Kidney capillary endothelial cell (primary cell): ENCODE results near the gene C10orf67.
"Not testable (repeated sequence)": the region's sequence is repeated elsewhere in the genome, so short reads cannot be mapped to it uniquely, and the experiment has no call there.

Experiments
- DNase-seq: peaks from one replicate; pipeline ENCODE4 v3.0.0-alpha.2; 2018; ENCODE audit warnings: low spot score

The C10orf67 gene

GRCh38 chr10:23263441-23264164, 81.0 kb downstream of the C10orf67 start:
- DNase-seq: no peak

DNA sequence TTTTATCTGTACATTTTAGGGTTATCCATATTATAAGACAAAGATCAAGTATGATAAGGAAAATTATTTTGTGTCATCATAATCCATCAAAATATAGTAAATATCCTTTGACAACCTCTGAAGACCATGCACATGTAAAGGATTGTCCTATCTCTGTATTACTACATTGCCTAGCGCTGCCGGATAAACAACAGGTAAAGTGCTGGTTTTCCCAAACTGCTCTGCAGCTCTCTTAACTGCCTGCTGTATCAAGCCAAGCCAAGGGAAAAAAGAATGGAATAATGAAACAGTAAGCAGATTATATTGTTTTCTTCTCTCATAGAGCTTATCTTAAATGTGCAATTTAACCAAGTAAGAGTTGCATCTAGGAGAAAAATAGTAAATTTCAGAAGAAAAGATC, 81.7 kb downstream of the C10orf67 start:
- DNase-seq: no peak

DNA sequence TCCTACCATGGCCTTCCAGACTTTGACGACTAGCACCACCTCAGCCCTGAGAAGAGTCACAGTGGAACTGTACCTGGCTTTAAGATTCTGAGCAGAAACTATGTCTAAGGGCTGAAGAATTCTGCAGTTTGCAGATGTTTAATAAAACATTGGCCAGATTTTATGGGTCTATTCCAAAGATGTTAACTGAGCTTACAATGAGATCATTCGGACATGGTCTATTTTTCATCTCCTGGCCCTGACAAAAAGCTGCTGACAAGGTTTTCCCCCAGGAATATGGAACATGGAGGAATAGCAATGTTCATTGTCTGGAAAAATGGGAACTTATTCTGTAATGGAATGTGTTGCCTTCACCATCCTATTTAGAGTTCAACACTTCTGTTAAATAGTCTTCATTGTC, 86.1 kb downstream of the C10orf67 start:
- no peak for DNase-seq

- no peak for DNase-seq
Measured at GRCh38 chr10:23253780-23254179, 90.8 kb downstream of the C10orf67 start.

- not testable (repeated sequence) for DNase-seq
Measured at GRCh38 chr10:23252859-23253258, 91.7 kb downstream of the C10orf67 start.

GRCh38 chr10:23241779-23242178, 102.8 kb downstream of the C10orf67 start:
- not testable (repeated sequence) for DNase-seq

- no peak for DNase-seq
Measured at GRCh38 chr10:23238015-23238414, 106.6 kb downstream of the C10orf67 start.

DNA sequence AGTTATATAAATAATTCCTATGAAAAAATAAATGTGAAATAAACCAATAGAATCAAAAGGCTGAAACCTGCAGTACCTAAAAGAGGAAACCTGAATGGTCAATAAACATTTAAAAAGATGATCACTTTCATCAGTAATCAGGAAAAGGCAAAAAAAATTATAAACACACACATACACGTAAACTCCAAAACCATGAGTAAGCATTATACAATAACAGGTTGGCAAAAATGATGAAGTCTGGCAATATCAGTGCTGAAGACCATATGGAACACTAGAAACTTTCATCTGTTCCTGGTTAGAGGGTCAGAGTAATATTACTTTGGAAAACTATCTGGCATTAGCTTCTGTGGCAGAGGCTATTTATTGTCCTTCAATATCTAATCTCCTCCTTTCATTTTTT, 114.0 kb downstream of the C10orf67 start:
- no peak for DNase-seq

DNA sequence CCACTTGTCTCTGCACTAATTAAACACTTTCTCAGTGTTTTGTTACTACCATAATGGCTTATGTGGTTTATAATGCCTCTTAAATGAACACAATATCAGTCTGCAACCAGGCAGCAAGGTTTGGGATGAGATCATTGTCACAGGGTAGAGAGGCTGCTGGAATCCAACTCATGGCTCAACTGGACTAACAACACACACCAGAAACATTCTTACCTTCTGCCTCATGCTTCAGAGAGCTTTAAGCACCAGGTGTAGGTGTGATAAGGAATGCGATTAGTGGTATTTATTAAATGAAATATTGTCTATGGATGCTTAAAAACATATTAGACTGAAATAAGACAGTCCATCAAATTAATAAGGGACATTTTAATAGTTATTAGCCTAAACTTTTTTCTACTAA, 127.1 kb downstream of the C10orf67 start:
- no peak for DNase-seq

- DNase-seq: no peak
Measured at GRCh38 chr10:23205972-23206642, 138.5 kb downstream of the C10orf67 start.

DNA sequence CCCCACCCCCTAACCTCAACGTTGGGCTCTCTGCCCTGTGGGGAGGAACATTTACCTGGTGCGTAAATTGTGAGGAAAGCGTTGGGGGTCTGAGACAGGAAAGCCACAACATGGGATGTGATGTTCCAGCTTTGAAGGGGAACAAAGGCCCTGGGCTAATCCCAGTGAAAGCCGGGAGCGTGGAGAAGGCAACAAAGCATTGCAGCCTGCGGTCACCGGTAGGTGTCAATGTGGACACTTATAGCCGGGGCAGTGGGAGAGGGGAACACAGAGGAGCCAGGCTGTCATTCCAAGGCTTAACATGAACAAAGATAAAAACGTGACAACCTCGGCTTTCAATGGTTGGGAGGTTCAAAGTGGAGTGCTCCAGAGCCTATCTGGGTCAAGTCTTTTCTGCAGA, 139.8 kb downstream of the C10orf67 start:
- DNase-seq: no peak

DNA sequence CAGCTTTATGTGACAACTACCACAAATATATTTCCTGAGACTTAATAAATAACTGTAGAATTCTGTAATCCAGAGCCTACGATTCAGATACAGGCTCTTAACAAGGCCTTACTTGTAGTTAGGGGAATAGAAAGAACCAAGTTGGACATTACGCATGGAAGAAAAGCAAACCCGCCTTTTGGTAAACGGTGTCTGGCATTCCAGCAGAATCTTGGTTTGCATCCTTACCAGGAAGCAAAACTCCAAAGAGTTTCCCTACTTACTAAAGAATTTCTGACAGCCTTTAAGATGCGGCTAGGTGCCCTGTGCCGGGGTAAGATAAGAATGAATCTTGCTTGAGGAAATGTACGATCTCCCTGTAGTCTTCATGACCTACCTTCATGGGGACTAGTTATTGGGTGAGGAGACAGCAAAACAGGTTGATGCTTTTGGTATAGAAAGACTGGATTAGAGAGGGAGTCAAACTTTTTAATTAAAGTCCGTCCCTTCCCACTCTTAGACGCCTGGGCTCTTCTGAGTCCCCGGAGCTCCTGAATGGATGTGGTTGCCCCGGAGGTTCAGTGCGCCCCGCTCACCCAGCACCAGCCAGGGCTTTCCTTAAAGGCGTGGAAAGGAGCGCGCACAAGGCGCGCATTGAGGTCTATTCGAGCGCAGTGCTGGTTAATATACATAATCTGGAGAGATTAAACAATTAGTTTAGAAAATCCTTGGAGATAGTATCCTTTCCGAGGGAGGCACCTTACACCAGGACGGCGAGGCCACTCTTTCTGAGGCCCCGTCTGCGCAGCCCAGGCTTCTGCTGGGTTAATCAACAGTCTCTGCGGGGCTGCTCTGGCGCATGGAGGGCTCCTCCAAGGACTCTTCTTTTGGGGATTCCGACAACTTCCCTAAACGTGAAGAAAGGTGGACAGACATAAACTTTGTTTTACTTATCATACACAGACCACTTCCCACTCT, 140.9 kb downstream of the C10orf67 start:
- DNase-seq: no peak

DNA sequence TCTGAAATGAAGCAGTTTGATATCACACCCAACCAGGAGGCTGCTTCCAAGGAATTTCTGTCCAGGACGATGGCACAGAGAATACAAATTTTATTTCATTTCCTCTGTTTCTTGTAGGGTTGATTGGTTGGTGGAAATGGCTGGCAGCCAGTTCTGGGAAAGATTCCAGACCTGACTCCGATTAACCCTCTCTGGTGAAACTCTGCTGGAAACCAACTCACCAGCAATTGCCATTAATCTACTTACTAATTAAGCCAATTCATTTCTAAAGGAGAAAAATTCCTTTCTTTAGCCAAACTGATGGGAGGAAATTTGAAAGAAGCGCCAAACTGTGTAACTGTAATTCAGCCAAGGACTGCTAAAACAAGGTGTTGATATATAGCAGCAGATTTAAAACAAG, 141.8 kb downstream of the C10orf67 start:
- DNase-seq: no peak

- DNase-seq: no peak
Measured at GRCh38 chr10:23201837-23202236, 142.8 kb downstream of the C10orf67 start.

- no peak for DNase-seq
Measured at GRCh38 chr10:23200997-23201652, 143.5 kb downstream of the C10orf67 start.

DNA sequence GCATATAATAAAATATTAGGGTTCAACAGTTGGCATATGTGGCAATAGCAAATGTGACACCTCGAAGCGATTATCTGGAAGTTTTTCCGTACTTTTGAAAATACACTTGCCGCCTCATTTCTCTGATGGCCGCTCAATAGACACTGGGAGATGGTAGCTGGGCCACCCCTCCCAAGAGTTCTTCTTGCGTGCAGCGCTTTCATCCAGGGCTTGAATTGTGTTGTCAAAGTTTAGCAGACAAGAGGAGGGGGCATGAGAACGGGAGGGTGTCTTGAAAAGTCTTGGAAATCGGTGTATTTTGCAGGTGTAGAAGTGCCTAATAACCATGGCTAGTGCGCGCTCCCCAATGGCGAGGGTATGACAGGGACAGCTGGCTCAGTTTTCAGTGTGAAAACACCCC, 144.0 kb downstream of the C10orf67 start:
- DNase-seq: no peak

DNA sequence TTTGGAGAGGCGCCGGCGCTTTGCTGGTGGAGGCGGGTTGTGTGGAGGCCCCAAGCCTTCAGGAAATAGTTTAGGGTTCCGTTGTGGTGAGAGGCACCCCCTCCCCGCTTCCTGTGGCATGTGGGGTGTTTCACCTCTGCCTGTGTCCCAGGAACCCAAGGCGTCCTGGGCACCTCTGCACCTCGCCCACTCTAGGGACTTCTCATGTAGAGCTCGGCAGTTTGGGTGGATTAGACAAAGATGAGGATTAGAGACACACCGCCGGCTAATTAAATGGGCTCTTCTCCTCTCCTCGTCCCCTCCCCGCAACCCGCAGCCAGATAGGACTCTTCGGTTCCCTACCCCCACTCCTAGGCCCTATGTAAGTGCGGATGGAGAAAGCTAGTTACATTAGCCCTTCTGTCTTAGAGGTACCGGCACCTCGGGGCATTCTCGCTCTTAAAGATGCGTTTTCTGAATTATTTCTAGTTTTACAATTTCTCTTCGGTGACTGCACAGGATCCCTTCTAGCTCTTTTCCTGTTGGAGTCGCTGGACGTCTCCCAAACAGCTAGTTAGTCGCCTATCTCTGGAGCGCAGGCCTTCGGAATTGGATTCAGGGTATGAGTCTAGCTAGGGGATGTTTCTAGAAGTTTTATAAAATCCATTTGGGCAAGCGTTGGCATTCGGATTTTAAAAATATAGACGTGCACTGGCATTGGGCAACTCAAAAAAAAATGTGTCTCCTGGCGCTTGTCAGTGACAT, 144.7 kb downstream of the C10orf67 start:
- DNase-seq: no peak

DNA sequence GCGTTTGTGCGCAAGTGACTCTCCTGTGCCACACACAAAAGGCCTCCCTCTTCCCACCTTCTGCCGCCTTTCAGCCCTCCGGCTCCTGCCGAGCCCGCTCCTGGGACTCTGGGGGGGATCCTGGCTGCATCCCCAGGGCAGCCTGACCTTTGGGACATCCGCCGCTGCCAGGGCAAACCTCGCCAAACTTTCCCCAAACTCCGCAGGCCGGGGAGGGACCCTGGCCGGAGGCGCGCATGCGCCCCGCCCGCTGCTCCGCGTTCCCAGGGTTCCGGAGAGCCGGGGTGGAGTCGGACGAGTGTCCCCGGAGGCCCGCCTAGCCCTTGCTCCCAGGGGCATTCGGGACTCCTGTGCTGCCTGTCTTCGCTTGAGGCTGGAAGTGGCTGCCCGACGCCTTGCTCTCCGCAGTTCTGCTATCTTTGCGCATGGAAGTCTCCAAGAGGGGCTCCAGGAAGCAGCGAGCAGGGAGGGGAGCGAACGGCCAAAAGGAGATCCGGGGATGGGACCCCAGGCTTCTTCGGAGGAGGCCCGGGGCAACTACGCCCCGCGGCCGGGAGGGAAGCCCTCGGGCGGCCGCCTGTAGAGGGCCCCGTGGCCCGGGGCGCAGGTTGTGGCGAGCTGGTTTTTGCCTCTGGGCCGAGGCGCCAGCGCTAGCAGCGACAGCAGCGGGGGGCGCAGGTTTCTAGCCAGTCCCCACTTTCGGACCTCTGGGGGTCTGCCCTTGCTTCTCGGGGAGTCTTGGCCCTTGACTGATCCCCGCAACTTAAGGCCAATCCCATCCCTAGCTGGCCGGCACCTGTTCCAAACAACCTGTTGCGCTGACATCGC, 145.4 kb downstream of the C10orf67 start:
- no peak for DNase-seq

GRCh38 chr10:23198610-23198939, 146.0 kb downstream of the C10orf67 start:
- no peak for DNase-seq

DNA sequence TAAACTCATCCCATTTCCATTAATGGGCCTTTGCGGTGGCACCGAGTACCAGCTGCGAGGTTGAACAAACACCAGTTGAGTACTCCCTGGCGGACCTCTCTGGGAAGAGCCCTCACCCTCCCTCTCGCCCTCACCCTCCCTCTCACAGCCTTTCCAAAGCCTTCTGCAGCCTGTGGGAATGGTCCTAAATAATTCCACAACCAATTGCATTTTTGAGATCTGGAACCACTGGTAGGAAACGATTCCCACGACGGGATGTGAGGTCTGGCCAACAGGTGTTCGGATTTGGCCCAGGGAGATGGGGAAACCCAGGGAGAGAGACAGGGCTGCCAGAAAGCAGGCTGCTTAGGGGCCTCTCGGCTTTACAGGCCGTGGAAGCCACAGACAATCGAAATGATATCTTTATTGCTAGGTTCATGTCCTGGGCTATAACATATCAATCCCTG, 147.2 kb downstream of the C10orf67 start:
- DNase-seq: no peak

GRCh38 chr10:23196915-23197314, 147.7 kb downstream of the C10orf67 start:
- no peak for DNase-seq
